ENCODE data around the gene KSR2.

- TF ChIP-seq POLR2AphosphoS5 (IDR thresholded peaks at IDR 0.05; ENCODE audit: borderline replicate concordance, low read depth, low read length) (no peak), EZH2 (IDR thresholded peaks at IDR 0.05) (no peak), FOXP2 (optimal IDR thresholded peaks at IDR 0.05; ENCODE audit: control extremely low read depth, extremely low read length, insufficient read depth) (no peak)
Measured at GRCh38 chr12:117861691-117862090, 107.1 kb downstream of the KSR2 start.

Measured in SK-N-MC (cell line).